ENCODE measurements around the gene SPEG.
"Not testable (repeated sequence)": the region's sequence is repeated elsewhere in the genome, so short reads cannot be mapped to it uniquely, and the experiment has no call there.

The SPEG gene

GRCh38 chr2:219434718-219435525 lies at the start of gene SPEG:
Gene SPEG (plus strand): TSS chr2:219434843. CDS start chr2:219434978, 135 bp downstream.
- no peak for FAIRE-seq

GRCh38 chr2:219384859-219385258 lies 49.8 kb upstream of the SPEG start:
- FAIRE-seq: no peak

GRCh38 chr2:219385958-219386520 lies 48.6 kb upstream of the SPEG start:
- FAIRE-seq: no peak

DNA sequence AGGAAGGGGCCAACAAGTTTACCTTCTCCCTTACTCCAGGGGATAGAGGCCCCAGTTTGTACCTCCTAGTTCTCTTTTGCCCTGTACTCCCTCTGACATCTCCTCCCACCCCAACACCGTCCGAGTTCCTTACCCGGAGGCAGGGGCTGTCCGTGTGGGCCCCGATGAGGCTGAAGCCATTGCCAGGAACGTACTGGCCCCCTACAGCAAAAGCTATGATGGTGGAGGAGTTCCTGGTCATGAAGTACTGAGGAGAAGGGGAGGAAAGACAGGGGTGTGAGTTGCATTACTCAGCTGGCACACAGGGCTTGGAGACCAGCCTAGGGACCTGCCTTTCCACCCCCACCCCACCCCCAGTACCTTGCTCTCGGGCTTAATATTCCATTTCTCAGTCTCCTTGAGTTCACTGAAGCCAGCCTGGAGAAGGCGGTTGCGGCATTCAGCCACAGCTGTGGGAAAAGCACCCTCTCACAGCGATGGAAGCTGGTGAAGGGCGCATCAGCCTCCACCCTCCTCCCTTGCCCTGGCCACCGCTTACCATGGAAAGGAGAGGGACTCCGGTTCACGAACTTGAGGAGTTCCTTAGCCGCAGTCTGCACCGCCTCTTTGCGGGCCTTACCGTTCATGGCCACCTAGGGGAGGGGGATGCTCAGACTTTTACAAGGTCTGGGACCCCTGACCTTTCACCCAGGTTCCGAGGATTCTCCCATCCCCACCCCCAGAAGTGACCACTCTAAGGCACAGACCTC lies 47.9 kb upstream of the SPEG start:
- FAIRE-seq: no peak

- no peak for FAIRE-seq
Observed at GRCh38 chr2:219387306-219388120, 47.1 kb upstream of the SPEG start, which contains the start of gene DNPEP. Gene DNPEP (minus strand): TSS chr2:219387912. CDS start chr2:219387794, 118 bp downstream.

- no peak for FAIRE-seq
Observed at GRCh38 chr2:219388121-219388906, 46.3 kb upstream of the SPEG start.

DNA sequence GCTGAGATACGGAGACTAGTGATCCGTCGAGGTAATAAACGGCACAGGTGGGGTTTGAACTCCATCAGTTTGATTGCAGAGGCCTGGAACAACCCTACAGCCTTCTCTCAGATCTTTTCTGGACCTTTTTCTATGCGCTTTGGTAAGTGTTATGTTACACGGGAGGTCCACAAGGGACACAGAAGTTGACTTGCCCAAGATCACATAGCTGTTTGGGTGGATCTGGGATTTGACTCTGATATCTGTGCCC lies 45.8 kb upstream of the SPEG start:
- no peak for FAIRE-seq

DNA sequence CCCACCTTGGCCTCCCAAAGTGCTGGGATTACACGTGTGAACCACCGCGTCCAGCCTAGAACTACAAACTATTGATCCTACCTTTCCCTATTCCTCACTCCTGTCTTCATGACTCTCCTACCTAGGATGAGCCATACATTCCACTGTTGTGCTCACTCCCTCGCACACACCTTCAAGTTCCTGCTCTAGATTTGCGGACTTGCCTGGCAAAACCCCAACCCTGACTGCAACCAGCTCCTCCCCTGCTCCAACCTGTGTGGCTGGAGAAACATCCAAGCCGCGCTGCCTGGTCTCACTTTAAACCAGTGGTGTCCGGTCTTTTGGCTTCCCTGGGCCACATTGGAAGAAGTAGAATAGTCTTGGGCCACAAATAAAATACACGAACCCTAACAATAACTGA lies 41.9 kb upstream of the SPEG start:
- FAIRE-seq: no peak

DNA sequence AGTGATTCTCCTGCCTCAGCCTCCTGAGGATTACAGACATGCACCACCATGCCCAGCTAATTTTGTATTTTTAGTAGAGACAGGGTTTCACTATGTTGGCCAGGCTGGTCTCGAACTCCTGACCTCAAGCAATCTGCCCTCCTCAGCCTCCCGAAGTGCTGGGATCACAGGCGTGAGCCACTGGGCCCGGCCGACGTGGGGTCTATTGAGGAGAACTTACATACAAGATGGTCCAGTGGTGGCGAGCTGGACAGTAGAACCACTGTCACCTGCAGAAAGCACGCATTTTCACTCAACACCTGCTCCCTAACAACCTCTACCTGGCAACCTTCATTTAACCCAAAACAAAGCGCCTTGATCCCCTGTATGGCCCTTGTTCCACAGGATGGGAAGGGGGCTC lies 39.6 kb upstream of the SPEG start:
- not testable (repeated sequence) for FAIRE-seq

GRCh38 chr2:219395609-219396008 lies 39.0 kb upstream of the SPEG start:
- FAIRE-seq: no peak

GRCh38 chr2:219396863-219397457 lies 37.7 kb upstream of the SPEG start:
- FAIRE-seq: no peak

DNA sequence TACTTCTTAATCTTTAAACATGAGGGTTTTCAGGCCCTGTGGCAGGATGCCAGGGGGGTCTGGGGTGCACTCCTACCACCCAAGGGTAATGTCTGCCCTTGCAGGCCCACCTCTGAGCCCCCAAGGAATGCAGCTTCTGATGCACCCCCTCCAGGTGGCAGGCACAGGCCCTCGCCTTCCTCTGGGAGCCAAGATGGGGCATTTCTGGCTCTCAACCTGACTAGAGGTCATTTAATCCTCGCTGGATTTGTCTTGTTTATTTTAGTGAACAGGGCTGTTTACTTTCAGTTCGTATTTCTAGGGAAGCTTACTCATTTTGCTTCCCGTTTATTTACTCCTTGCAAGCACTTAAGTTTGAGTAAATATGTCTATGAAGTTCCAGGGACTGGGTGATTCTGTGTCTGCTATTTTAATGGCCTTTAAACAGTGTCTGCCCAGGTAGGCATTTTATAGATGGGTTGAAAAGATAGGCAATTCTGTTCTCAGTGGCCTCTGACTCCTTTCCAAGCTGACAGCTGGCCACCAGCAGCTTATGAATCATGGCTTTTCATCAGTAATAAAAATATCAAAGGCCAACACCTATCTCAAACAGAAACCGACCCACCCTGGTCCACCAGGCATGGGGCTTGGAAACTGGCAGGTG lies 35.8 kb upstream of the SPEG start:
- no peak for FAIRE-seq

DNA sequence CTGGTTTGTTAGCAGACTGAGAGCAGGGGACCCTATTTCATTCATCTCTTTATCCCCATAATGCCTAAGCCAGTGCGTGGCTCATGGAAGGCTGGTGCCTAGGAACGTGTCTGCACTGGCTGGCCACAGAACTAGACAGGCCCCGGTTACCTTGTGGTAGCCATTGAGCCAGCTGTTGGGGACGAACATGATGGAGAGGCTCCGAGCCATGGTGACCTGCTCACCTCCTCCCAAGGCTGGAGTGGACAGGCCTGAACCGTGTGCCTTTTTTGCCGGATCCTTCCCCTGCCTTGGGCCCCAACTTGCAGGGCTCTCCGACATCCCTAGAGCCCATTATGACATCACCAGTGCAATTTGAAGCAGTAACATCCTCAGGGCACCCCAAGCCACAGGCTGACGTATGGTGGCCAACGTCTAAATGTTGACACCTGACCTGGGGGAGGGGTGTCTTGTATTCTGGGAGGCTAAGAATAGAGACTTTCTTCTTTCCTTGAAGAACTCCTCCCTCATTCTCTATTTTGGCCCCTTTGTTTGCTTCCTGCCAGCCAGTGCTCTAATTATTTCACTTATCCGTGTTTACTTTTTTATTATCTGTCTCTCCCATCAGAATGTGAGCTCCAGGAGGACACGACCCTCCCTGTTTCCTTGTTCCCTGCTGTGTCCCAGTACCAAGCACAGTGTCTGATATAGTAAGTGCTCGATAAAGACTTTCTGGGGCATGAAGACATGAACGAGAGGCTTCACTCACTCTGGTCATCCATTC lies 34.7 kb upstream of the SPEG start:
- FAIRE-seq: no peak

DNA sequence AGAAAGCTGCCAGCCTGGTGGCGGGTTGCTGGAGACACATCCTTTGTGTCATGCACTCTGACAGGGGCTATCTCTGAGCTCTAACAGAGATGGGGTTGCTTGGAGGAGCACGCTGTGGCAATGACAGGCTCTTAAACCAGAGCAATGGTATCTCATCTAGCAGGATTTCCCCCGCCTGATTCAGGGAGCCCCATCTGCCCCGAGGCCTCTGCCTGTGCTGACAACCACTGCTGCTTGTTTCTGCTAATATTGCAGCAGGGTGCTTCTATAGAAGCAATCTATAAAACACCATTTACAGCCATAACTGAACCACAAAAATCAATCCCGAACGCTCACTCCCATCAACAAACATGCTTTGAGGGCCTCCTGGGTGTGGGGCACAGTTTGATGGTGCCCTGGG lies 34.1 kb upstream of the SPEG start:
- no peak for FAIRE-seq

DNA sequence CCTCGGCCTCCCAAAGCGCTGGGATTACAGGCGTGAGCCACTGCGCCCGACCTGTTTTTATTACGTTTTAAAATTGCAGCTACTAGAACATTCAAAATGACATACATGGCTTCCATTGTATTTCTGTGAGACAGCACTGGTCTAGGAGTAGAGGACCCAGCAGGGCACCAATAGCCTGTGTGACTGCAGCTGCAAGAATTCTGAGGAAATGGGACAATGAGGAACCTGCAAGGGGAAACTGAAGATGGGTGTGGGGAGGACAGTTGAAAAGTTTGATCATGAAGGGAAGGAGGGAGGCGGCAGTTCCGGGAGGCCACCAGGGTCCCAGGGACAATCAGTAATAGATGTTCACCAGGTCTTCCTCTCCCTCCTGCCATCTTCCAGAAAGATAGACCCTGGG lies 33.0 kb upstream of the SPEG start:
- no peak for FAIRE-seq

DNA sequence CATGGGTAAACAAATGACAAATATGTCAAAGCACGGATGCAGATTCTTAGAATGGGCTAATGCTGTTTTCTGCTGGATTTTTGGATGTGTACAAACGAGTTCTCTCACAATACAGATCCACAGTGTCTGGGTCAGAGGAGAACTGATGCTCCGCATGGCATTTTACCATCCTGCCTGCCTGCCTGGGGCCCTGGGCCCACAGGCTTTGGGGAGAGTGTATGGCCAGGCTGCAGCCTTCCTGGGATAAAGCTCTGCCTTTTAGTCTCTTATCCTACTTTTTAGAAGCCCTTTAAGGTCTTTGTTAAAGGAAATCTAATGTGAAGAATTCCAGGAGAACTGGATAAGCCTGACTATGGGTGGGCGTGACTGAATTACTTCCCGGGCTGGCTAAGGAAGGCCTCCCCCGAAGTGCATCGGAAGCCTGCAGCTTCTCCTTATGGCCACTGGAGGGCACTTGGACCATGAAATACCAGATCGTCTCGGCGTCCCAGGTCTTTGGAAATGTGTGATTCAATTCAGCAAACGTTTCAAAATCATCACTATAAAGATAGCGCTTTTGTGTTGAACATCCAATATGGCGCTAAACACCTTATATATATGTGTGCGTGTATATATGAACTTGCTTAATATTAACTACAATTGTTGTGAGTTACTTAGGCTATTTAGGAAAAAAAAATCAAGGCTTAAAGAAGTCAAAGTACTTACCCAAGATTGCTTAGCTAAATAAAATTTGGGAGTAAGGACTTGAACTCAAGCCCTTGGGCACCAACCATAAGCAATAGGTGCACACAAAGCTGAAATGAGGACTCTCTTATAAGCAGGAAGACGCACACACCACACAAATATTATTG lies 31.8 kb upstream of the SPEG start:
- peak; percentile 88 for FAIRE-seq

GRCh38 chr2:219403861-219404260 lies 30.8 kb upstream of the SPEG start:
- no peak for FAIRE-seq

GRCh38 chr2:219404291-219404910 lies 30.2 kb upstream of the SPEG start:
- no peak for FAIRE-seq

- FAIRE-seq: no peak
Observed at GRCh38 chr2:219404954-219405353, 29.7 kb upstream of the SPEG start.
